Type B pancreatic cell (in vitro differentiated cells): ENCODE results near the gene DHRS2. TPM values are rescaled to one million over a fixed set of nuclear protein-coding genes. Genes with fewer than 3 reads are reported as not detected.

Experiments used
- DNase-seq: peaks from one replicate; pipeline ENCODE4 v3.0.0; 2021; ENCODE audit warnings: mixed read lengths; ENCODE audit not compliant: unreplicated experiment; ENCODE audit errors: extremely low spot score
- H3K27ac Mint-ChIP-seq: 2 replicates; pipeline ENCODE4 v1.8.0; 2021; ENCODE audit warnings: mild to moderate bottlenecking, mixed read lengths
- H3K27me3 Mint-ChIP-seq: 2 replicates; pipeline ENCODE4 v1.8.0; 2021; ENCODE audit warnings: mixed read lengths
- H3K36me3 Mint-ChIP-seq: 2 replicates; pipeline ENCODE4 v1.8.0; 2021; ENCODE audit warnings: mixed read lengths
- H3K4me1 Mint-ChIP-seq: one replicate; pipeline ENCODE4 v1.8.0; 2021; ENCODE audit warnings: mixed read lengths; ENCODE audit not compliant: unreplicated experiment
- H3K4me3 Mint-ChIP-seq: 2 replicates; pipeline ENCODE4 v1.8.0; 2021; ENCODE audit warnings: mild to moderate bottlenecking, mixed read lengths
- H3K9me3 Mint-ChIP-seq: 2 replicates; pipeline ENCODE4 v1.8.0; 2021; ENCODE audit warnings: mixed read lengths
- CTCF ChIP-seq: fragments of 200-600 bp; sonication (generic); conservative IDR thresholded peaks from 2 replicates; pipeline ENCODE4 v1.5.0; 2021; ENCODE audit warnings: antibody characterized with exemption, mild to moderate bottlenecking
- total RNA-seq: library from RNA; stranded (reverse); gene quantifications from 2 replicates; pipeline ENCODE4 v1.2.1, GENCODE V29; 2021; ENCODE audit warnings: low replicate concordance

DHRS2 gene
- total RNA-seq, 1 donor from 2014 or later = 1.4 TPM

GRCh38 chr14:23613242-23614070, 22.7 kb upstream of the DHRS2 start:
- Mint-ChIP-seq H3K27me3 (peaks cover 29% of the 10 kb centered on the region), H3K4me1 (peaks cover 5% of the 10 kb centered on the region), H3K36me3 (no peaks in the 10 kb centered on the region), H3K4me3 (no peak overlapping the region), H3K9me3 (no peaks in the 10 kb centered on the region), H3K27ac (no peak overlapping the region)
- TF ChIP-seq CTCF = no peak
- no peak for DNase-seq

GRCh38 chr14:23614395-23614828, 21.8 kb upstream of the DHRS2 start:
- Mint-ChIP-seq H3K36me3 (no peaks in the 10 kb centered on the region), H3K27ac (no peak overlapping the region), H3K4me3 (no peak overlapping the region), H3K9me3 (no peaks in the 10 kb centered on the region), H3K4me1 (peaks cover 5% of the 10 kb centered on the region), H3K27me3 (peaks cover 31% of the 10 kb centered on the region)
- no peak for TF ChIP-seq CTCF
- DNase-seq = no peak

- Mint-ChIP-seq H3K27ac (no peak overlapping the region), H3K4me3 (no peak overlapping the region), H3K4me1 (peaks cover 5% of the 10 kb centered on the region), H3K9me3 (no peaks in the 10 kb centered on the region), H3K36me3 (no peaks in the 10 kb centered on the region), H3K27me3 (peaks cover 38% of the 10 kb centered on the region)
- TF ChIP-seq CTCF = no peak
- DNase-seq = no peak
Measured at GRCh38 chr14:23615856-23616255, 20.3 kb upstream of the DHRS2 start.

- DNase-seq = no peak
- peaks cover 32% of the 10 kb centered on the region for H3K27me3 Mint-ChIP-seq
- TF ChIP-seq CTCF = no peak
- H3K4me3 Mint-ChIP-seq = no peak overlapping the region
- H3K27ac Mint-ChIP-seq = no peak overlapping the region
- no peaks in the 10 kb centered on the region for H3K4me1 Mint-ChIP-seq
- H3K9me3 Mint-ChIP-seq = no peaks in the 10 kb centered on the region
- H3K36me3 Mint-ChIP-seq = no peaks in the 10 kb centered on the region
Measured at GRCh38 chr14:23617539-23617938, 18.6 kb upstream of the DHRS2 start.

- DNase-seq = no peak
- no peaks in the 10 kb centered on the region for H3K4me1 Mint-ChIP-seq
- no peak overlapping the region for H3K27ac Mint-ChIP-seq
- no peak for TF ChIP-seq CTCF
- no peak overlapping the region for H3K4me3 Mint-ChIP-seq
- H3K36me3 Mint-ChIP-seq = no peaks in the 10 kb centered on the region
- H3K27me3 Mint-ChIP-seq = peaks cover 27% of the 10 kb centered on the region
- H3K9me3 Mint-ChIP-seq = no peaks in the 10 kb centered on the region
Measured at GRCh38 chr14:23618415-23618988, 17.7 kb upstream of the DHRS2 start.
